ENCODE data around the gene CMBL.
A peak's percentile ranks its signal among the peaks of the same experiment; 100 is the strongest.
"Not testable (repeated sequence)": the region's sequence is repeated elsewhere in the genome, so short reads cannot be mapped to it uniquely, and the experiment has no call there.

Gene CMBL

DNA sequence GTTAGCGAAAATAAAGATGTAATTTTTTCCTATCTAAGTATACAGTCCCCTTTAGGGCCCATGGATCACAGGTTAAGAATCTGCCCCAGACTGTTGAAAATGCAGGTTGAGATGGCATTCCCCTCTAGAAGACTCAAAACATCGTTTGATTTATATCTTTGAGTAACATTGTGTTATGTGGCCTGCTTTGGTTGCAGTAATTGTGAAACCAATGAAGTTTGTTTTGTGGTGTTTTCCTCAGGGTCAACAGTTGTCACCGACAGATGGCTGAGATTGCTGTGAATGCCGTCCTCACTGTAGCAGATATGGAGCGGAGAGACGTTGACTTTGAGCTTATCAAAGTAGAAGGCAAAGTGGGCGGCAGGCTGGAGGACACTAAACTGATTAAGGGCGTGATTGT lies 49.8 kb downstream of the CMBL start:
- DNase-seq (ENCODE audit: low spot score), result no peak

DNA sequence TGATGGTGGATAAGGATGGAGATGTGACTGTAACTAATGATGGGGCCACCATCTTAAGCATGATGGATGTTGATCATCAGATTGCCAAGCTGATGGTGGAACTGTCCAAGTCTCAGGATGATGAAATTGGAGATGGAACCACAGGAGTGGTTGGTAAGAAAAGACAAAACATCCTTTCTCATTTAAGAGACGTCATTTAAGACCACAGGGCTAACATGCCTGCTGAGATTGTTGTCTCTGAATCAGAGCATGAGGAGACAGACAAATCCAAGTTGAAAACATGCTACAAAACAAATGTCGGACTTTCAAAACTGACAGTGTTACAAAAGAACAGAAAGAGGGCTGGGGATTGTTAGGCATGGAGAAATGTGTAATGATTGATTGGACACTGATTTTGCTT lies 53.0 kb downstream of the CMBL start:
- DNase-seq (ENCODE audit: low spot score), result no peak

DNA sequence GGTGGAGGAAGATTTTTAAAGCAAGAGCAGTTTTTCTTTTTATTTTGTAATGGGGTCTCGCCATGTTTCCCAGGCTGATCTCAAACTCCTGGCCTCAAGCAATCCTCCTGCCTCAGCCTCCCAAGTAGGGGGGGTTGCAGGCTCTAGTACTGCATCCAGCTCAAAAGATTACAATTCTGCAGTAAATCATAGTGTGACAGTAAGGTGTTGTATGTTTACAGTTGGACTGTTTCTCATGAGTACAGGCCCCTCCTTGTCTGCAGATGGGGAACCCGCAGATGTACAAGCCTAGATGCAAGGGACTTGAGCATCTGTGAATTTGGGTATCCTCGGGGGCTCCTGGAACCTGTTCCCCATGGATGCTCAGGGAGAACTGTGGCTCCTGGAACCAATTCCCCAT lies 54.3 kb downstream of the CMBL start:
- DNase-seq (ENCODE audit: low spot score), result no peak

DNA sequence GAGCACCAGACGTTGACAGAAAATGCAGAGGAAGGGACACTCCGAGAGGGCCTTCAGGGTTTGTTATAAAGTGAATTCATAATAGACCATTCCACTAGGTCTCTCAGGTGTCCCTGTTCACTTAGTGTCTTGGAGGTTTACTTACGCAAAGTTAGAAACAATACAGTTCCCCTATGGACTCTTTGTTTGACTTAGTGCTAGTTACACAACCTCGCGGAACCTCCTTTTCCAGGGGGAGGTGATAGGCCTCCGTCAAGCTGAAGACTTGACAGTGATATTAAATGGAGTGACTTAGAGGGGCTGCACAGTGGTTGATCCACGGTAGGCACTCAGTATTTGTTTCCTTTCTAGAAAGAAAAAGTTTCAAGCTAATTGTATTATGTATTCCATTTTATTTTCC lies 56.3 kb downstream of the CMBL start:
- DNase-seq (ENCODE audit: low spot score), result no peak

DNA sequence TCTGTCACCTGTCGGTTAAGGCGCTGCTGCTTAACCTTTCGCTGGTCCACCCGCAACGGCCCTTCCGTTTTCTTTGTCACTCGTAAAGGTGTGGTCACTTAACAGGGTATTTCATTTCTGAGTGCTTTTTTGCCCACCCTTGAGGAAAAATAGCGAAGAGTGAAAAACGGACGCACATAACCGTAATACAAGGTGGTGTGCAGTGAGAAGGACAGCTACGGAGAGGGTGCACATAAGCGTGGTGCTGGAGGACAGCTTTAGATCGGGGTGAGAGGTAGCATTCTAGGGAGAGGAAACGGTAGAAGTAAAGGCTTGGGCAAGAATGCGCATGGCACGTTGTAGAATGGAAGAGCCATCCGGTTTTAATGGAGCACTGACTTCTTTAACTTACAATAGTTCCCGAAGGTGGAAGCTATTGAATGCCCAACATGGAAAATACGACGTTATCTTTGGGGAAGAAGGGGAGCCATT lies 56.9 kb downstream of the CMBL start:
- peak; percentile 33 for DNase-seq (ENCODE audit: low spot score)

DNA sequence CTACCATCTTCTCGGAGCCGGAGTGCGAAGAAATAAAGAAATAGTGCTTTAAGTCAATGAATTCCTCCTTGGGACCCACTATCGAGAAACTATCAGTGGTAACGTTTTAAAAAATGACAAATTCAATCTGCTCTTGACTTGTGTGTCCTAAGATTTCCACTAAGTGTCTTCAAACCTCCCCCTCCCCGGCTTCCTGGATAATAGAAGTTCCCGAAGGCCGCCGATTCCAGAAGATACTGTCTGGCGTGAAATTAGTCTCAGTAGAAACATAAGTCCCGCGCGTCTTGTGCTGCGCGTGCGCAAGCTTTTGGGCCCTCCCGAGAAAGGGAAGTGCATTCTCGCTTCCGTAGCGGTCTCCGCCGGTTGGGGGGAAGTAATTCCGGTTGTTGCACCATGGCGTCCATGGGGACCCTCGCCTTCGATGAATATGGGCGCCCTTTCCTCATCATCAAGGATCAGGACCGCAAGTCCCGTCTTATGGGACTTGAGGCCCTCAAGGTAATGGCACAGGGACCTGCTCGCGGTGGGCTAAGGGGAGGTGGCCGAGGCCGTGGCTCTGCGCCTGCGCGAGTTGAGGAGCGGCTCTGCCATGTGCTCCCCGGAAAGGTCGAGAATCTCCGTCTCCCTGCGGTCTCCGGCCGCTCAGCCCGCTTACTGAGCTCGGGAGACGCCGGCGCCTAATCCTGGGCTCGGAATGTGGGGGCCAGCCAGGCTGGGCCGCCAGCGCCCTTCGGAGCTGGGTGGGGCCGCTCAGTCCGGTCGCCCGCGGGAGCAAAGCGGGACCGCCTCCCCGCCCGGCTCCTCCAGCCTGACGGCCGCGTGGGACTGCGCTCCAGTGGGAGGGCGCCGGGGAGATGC lies 57.5 kb downstream of the CMBL start, which contains the start of gene CCT5:
Gene CCT5, plus strand, starts transcription at position 333 of the 858 bp plus-strand sequence. Its CDS starts 61 bp downstream, at position 394.
- DNase-seq (ENCODE audit: low spot score), result peak; percentile 98

DNA sequence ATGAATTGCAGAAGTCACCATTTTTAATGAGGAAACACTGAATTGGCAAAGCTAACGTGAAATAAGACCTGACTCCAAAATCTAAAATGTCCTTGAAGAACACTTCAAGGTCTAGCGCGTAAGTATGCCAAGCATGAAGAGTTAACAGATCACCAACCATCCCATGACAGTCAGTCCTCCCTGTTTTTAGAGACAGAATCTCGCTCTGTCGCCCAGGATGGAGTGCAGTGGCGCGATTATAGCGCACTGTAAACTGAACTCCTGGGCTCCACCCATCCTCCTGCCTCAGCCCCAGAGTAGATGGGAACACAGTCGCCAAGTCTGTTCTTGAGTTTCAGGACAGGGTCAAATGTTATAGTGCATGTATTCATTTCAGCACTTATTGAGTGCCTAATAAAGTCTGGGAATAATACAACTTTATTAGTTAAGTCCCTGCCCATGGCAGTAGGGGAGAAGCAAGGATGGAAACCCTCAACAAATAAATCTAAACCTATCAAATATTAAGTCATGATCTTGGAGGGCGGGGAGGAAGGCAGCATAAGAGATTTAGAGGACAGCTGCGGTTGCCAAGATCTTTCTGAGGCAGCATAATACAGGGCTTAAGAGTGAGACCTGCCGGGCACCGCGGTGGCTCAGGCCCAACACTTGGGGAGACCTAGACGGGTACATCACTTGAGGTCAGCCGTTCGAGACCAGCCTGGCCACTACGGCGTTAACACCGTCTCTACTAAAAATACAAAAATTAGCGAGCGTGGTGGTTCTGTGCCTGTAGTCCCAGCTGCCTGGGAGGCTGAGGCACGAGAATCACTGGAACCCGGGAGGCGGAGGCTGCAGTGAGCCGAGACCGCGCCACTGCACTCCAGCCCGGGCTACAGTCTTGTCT lies 59.1 kb downstream of the CMBL start:
- no peak for DNase-seq (ENCODE audit: low spot score)

DNA sequence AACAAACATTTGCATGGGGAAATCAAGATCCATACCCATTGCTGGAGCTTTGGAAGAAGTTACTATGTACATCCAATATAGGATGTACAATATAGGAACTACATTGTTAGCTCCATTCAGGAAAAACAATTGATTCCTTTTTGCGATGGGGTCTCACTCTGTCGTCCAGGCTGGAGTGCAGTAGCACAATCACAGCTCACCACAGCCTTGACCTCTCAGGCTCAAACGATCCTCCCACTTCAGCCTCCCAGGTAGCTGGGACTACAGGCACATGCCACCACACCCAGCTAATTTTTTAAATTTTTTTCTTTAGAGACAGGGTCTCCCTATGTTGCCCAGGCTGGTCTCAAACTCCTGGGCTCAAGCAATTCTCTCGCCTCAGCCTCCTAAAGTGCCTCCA lies 60.5 kb downstream of the CMBL start:
- not testable (repeated sequence) for DNase-seq (ENCODE audit: low spot score)

DNA sequence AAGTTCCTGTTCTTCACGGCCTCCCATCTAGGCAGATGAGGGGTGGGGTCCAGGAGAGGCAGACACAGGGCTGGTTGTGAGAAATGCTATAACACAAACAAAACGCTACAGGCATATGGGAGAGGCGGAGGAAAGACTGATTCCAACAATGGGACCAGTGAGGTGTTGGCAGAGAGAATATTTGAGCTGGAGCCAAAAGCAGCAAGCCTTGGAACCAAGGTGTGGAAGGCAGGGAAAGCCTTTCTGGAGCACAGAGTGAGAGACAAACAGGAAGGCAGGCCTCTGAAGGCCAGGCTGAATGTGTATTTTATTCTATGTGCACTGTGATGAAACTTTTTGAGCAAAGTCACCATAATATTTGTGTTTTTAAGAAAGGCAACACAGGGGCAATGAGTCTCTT lies 60.9 kb downstream of the CMBL start:
- DNase-seq (ENCODE audit: low spot score), result no peak

DNA sequence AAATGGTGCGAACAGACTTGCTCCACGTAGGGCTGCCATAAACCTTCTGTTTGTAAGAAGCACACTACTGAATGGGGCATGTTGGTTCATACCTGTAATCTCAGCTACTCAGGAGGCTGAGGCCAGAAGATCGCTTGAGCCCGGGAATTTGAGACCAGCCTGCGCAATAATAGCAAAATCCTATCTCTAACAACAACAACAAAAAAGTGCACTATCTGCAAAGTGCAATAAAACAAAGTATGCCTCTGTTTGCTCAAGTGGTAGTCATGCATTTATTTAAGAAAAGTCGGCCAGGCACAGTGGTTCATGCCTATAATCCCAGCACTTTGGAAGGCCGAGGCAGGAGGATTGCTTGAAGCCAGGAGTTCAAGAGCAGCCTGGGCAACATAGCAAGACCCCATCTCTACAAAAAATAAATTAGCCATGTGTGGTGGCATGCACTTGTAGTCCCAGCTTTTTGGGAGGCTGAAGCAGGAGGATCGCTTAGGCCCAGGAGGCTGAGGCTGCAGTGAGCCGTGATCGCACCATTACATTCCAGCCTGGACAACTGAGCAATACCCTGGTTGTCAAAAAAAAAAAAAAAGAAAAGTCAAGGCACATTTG lies 63.3 kb downstream of the CMBL start:
- DNase-seq (ENCODE audit: low spot score), result no peak

DNA sequence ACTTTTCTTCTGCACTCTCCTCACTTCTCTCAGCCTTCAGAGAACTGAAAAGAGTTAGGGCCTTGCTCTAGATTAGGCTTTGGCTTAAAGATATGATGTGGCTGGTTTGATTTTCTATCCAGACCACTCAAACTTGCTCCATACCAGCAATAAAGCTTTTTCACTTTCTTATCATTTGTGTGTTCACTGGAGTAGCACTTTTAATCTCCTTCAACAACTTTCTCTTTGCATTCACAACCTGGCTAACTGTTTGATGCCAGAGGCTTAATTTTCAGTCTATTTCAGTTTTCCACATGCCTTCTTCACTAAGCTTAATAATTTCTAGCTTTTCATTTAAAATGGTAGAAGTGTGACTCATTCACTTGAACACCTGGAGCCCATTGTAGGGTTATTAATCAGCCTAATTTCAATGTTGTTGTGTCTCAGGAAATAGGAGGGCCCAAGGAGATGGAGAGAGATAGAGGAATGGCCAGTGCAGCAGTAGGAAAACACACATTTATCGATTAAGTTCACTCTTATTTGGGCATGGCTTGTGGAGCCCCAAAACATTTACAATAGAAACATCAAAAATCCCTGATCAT lies 64.0 kb downstream of the CMBL start:
- no peak for DNase-seq (ENCODE audit: low spot score)

DNA sequence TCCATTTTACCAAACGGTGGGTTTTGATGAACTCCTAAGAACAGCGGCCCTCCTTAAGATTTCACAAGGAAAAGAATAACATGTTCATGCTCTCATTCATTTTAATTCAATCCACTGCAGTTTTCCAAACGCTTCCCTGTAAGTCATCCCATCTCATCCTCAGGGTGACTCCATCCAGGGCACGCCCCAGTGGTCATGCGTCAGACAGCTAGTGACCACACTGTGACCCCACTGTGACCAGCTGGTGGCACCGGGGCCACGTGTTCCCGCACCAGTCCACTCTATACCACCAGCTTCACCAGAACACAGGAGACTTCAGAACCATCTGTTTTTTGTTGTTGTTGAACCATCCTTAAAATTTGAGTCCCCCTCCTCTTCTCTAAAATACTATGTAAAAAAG lies 72.4 kb downstream of the CMBL start:
- no peak for DNase-seq (ENCODE audit: low spot score)

DNA sequence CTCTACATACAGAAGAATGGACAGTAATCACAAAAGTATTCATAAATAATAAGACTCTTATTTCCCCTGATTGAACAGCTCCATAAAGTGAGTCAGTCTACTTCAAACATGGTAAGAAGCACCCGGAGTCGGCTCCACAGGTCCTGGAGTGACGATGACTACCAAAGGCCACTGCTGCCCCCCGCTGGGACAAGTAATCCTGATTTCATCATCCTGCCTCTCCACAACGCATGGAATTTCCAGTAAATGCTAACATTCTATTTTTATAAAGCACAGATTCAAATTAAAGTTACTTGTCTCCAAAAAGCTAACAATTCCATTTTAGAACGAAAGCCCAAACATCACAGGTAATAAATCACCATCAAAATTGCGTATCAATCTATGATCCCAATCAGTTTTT lies 74.2 kb downstream of the CMBL start:
- DNase-seq (ENCODE audit: low spot score), result peak; percentile 87

DNA sequence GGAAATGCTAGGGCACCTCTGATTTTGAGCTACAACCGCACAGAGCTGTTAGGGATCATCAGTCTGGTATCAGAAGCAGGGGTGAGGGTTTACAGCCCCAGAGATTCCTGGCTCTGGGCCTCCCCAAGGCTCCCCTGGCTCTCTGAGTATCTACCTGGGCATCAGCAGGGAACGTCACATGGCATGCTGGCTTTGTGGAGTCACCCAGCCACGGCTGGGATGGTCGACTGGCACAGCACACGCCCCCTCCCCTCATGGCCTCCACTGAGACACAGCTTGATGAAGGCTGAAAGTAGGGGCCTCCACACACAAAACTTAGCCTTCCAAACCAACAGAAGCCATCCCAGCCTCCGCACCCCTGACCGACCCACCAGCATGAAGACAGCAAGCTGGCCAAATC lies 74.7 kb downstream of the CMBL start:
- no peak for DNase-seq (ENCODE audit: low spot score)

DNA sequence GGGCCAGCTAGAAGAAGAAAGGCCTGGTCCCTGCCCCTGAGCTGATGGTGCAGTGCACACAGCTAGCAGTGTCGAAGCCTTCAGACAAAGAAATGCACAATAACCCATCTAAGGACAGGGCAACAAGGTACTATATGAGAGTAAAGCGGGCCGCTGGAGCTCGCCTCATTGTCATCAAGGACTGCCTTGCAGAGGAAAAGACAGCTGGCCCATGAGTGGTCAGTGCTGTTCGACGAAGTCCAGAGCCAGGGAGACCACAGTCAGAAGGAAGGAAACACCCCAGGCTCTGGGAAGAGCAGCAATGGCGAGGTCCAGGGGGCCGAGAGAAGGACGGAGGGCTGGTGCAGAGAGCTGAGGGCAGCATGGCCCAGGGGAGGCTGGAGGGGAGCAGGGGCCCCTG lies 75.3 kb downstream of the CMBL start:
- DNase-seq (ENCODE audit: low spot score), result no peak

DNA sequence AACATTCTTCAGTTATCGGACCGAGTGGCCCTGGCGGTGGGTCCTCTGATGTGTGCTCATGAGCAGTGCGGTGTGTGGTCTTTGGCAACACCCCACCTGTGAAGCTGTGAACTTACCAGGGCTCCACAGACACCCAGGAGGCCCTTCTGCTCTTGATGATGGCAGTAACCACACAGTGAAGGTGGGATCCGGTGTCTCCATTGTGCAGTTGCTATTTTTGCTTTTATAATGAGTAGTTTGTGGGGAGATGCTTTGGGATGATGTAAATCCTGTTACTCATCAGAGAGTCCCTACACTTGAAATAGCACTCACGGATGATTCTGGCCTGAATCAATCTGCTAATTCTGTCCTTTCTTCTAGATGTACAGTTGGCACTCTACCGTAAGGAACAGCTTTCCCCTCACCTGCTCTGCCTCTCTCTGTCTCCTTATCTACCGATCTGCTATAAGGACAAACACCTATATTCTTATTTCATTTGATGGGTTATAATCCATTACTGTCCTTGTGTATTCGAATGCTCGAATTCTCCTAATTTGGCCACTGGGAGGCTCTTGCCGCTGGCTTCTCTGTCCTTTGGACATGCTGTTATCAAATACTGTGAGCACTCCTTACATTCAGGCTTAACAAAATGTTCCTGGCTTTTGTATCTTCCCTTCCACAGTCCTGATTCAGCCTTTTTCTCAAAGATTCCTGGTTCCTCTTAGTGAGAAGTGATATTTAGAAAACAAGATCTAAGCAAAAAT lies 78.2 kb downstream of the CMBL start:
- DNase-seq (ENCODE audit: low spot score), result peak; percentile 61

DNA sequence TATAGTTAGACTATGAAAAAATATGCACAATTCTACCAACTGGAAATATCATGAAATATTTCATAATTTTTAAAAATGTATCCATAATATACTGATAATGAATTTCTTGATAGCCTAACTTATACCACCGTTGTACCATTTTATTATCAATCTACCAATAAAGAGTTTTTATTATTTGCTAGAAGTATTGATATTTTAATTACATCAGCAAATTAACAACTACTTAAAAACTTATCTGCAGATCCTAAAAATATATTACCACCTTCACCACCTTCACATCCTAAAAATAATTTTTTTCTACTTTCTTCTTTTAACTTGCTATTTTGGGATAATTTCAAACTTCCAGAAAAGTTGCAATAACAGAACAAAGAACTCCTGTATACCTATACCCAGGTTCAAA lies 79.4 kb downstream of the CMBL start:
- DNase-seq (ENCODE audit: low spot score), result no peak
